GM06990 (cell line): ENCODE measurements around the gene ETFRF1.
A peak's percentile ranks its signal among the peaks of the same experiment; 100 is the strongest.

Experiments
- DNase-seq: peaks from one replicate; pipeline ENCODE4 v3.0.0-alpha.2; 2011; ENCODE audit not compliant: insufficient read length; ENCODE audit errors: extremely low read depth
- H3K27me3 ChIP-seq: replicated peaks from 2 replicates; pipeline ENCODE4 v1.6.0; 2011; ENCODE audit warnings: low read length; ENCODE audit not compliant: control insufficient read depth, insufficient read depth
- H3K36me3 ChIP-seq: 2 replicates; pipeline ENCODE4 v1.5.1; 2011; ENCODE audit warnings: low read length; ENCODE audit not compliant: control insufficient read depth, insufficient read depth
- H3K4me3 ChIP-seq: replicated peaks from 2 replicates; pipeline ENCODE4 v1.5.1; 2011; ENCODE audit warnings: low read depth, mild to moderate bottlenecking, control low read depth, low read length
- TF ChIP-seq, protein P1 (sequence below): IDR thresholded peaks from 2 replicates; pipeline ENCODE4 v1.5.1; 2011; ENCODE audit warnings: low read length, control low read depth, mild to moderate bottlenecking, inconsistent platforms; ENCODE audit not compliant: insufficient read depth, poor library complexity, severe bottlenecking

The ETFRF1 gene

DNA sequence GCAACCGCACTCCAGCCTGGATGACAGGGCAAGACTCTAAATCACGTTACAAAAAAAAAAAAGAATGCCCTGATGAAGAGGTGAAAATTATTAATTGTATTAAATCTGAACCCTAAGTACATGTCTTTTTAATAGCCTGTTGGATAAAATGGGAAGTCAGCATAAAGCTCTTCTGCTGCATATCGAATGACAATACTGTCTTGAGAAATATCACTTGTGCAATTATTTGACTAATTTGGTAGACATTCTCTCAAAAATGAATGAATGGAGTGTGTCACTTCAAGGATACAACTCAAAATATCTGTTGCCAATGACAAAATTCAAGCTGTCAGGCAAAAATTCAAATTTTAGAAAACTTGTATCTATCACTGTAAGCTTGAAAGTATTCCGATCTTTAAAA, 39.0 kb upstream of the ETFRF1 start:
- DNase-seq = no peak
- no peak overlapping the region for H3K4me3 ChIP-seq
- H3K27me3 ChIP-seq = no peaks in the 10 kb centered on the region
- TF ChIP-seq, protein P1, sequence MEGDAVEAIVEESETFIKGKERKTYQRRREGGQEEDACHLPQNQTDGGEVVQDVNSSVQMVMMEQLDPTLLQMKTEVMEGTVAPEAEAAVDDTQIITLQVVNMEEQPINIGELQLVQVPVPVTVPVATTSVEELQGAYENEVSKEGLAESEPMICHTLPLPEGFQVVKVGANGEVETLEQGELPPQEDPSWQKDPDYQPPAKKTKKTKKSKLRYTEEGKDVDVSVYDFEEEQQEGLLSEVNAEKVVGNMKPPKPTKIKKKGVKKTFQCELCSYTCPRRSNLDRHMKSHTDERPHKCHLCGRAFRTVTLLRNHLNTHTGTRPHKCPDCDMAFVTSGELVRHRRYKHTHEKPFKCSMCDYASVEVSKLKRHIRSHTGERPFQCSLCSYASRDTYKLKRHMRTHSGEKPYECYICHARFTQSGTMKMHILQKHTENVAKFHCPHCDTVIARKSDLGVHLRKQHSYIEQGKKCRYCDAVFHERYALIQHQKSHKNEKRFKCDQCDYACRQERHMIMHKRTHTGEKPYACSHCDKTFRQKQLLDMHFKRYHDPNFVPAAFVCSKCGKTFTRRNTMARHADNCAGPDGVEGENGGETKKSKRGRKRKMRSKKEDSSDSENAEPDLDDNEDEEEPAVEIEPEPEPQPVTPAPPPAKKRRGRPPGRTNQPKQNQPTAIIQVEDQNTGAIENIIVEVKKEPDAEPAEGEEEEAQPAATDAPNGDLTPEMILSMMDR = no peak
- H3K36me3 ChIP-seq = no peaks in the 10 kb centered on the region

DNA sequence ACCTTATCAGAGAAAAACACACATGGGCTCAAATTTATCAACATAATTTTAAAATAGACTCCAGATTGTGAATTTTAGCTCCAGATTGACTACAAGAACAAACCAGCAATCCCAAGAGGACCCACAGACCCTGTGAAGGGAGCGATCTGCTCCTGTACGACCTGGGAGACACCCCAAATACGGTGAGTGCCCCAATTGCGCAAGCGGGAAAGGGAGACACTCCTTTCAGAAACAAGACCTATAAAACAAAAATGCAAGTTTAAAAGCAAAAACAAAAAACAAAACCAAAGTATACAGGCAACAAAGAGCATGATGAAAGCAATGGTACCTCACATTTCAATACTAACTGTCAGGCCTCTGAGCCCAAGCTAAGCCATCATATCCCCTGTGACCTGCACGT, 32.2 kb upstream of the ETFRF1 start:
- Histone ChIP-seq H3K27me3 (no peaks in the 10 kb centered on the region), H3K36me3 (no peaks in the 10 kb centered on the region), H3K4me3 (no peak overlapping the region)
- TF ChIP-seq, protein P1 = no peak
- DNase-seq = no peak

DNA sequence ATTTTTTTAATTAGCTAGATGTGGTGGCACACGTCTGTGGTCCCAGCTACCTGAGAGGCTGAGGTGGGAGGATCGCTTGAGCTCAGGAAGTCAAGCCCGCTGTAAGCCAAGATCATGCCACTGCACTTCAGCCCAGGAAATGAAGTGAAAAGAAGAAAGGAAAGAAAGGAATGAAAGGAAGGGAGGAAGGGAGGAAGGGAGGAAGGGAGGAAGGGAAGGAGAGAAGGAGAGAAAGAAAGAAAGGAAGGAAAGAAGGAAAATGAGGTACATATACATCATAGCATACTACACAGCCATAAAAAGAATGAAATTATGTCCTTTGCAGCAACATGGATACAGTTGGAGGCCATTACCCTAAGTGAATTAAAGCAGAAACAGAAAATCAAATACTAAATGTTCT, 12.3 kb upstream of the ETFRF1 start:
- Histone ChIP-seq H3K4me3 (no peak overlapping the region), H3K27me3 (no peaks in the 10 kb centered on the region), H3K36me3 (no peaks in the 10 kb centered on the region)
- TF ChIP-seq, protein P1 = no peak
- DNase-seq = no peak

DNA sequence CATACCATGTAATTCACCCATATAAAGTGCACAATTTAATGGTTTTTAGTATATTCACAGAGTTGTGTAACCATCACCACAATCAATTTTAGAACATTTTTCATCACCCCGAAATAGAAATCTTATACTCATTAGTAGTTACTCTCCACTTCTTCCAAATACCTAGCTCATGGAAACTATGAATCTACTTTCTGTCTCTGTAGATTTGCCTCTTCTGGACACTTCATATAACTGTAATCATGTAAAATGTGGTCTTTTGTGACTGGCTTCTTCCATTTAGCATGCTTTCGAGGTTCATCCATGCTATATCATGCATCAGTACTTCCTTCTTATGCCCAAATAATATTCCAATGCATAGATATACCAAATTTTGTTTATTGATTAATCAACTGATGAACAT, 10.9 kb upstream of the ETFRF1 start:
- no peaks in the 10 kb centered on the region for H3K36me3 ChIP-seq
- no peak overlapping the region for H3K4me3 ChIP-seq
- no peak for DNase-seq
- no peaks in the 10 kb centered on the region for H3K27me3 ChIP-seq
- TF ChIP-seq, protein P1 = no peak

DNA sequence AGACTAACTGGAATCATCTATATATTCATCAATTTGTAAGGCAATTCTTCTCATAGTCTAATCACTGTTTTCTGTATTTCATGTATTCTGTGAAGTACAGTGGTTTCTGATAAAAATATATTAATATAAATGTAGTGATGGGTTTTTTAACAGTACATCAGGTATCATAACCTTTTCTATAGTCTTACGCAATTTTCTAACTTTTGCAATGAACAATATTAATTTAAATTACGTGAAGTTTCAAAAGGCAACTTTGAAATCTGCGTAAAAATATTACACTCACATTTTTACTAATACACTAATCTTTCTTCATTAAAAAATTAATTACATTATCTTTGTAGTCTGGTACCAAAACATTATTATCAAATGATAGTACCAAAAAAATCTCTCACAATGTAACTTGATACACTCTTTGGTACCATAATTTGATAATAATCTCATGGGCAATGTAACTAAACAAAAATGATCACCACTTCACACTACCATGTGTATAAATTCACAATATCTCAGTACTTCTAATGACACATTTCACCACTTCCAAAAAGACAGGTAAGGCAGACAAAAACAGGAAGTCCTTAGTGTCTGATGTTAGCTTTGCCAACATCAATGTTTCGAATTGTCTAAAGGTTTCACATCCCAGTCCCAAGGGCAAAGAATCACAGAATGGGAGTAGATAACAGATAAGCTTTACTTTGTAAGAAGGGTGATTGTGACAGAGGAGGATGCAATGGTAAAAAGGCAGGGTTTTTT, 8.8 kb upstream of the ETFRF1 start:
- H3K4me3 ChIP-seq = no peak overlapping the region
- H3K36me3 ChIP-seq = no peaks in the 10 kb centered on the region
- TF ChIP-seq, protein P1 = no peak
- no peaks in the 10 kb centered on the region for H3K27me3 ChIP-seq
- peak; percentile 26 for DNase-seq
